HCT116 (cell line): ENCODE results near the gene RAB11FIP2. TPM values are rescaled to one million over a fixed set of nuclear protein-coding genes. Genes with fewer than 3 reads are reported as not detected.

Experiments
- ATAC-seq: fragments of 200-7000 bp; cut with Tn5 transposase; 2 replicates; pipeline ENCODE4 v1.9.1; 2020; ENCODE audit warnings: mild to moderate bottlenecking, moderate library complexity
- BruUV-seq: library from RNA; stranded (reverse); fragments of 400-500 nt; replicated peaks from 2 replicates; lab custom pipeline; 2021; lab: Mats Ljungman, UMichigan
- CTCF ChIA-PET: fragments of 300-600 bp; sonication (Branson Sonifier 250); formaldehyde crosslinking; loops from one replicate; lab custom pipeline; 2021; ENCODE audit warnings: antibody characterized with exemption; lab: Charles Lee
- POLR2A ChIA-PET: fragments of 300-600, 350-600 bp; sonication (Branson Sonifier 250); formaldehyde crosslinking; loops from one replicate; lab custom pipeline; 2021; ENCODE audit warnings: antibody characterized with exemption; lab: Charles Lee
- RAD21 ChIA-PET, 2 experiments: fragments of 300-600 bp; sonication (Branson Sonifier 250); formaldehyde crosslinking; loops; one replicate each; lab custom pipeline; 2023; ENCODE audit warnings: low total read pairs in 2 of 2; ENCODE audit not compliant: uncharacterized antibody in 2 of 2, unreplicated experiment in 2 of 2, low non-redundant PET in 1 of 2; lab: Charles Lee
- DNase-seq: peaks from one replicate; pipeline ENCODE4 v3.0.0-alpha.2; 2010; ENCODE audit warnings: low read depth, low spot score
- H2AFZ ChIP-seq: fragments of 200-600 bp; shearing (Covaris generic), sonication (generic); 2 replicates; pipeline ENCODE4 v1.6.1; 2017; ENCODE audit warnings: low read depth, mixed run types, mixed read lengths, antibody characterized with exemption, low read length; ENCODE audit not compliant: poor library complexity, severe bottlenecking
- H3K27ac ChIP-seq: 2 replicates; pipeline ENCODE4 v1.5.1; 2012; ENCODE audit warnings: low read depth, low read length
- H3K27me3 ChIP-seq: fragments of 200-600 bp; sonication (generic); 2 replicates; pipeline ENCODE4 v1.6.1; 2016; ENCODE audit warnings: mixed run types, low read length, mixed read lengths; ENCODE audit not compliant: insufficient read depth
- H3K36me3 ChIP-seq, 2 experiments: fragments of 200-500 bp in 1 of 2; fragments of 200-600 bp in 1 of 2; sonication (Bioruptor generic) in 1 of 2; sonication (generic) in 1 of 2; 2 replicates each; pipeline versions ENCODE4 v1.5.1 to v1.6.1; 2014 to 2016; ENCODE audit warnings: low read length in 2 of 2, inconsistent platforms in 1 of 2, mixed read lengths in 1 of 2, mixed run types in 1 of 2; ENCODE audit not compliant: insufficient read depth in 2 of 2, control insufficient read depth in 1 of 2
- H3K4me1 ChIP-seq, 2 experiments: fragments of 200-600 bp in 1 of 2; sonication (generic) in 1 of 2; 2 replicates each; pipeline versions ENCODE4 v1.5.1 to v1.6.1; 2012 to 2017; ENCODE audit warnings: low read length in 2 of 2, inconsistent platforms in 1 of 2, mild to moderate bottlenecking in 1 of 2, mixed read lengths in 1 of 2, mixed run types in 1 of 2, moderate library complexity in 1 of 2; ENCODE audit not compliant: insufficient read depth in 2 of 2, control insufficient read depth in 1 of 2
- H3K4me2 ChIP-seq: fragments of 200-600 bp; sonication (generic); 2 replicates; pipeline ENCODE4 v1.6.1; 2017; ENCODE audit warnings: mixed run types, low read length, mixed read lengths
- H3K4me3 ChIP-seq, 2 experiments: fragments of 200-600 bp in 1 of 2; sonication (generic) in 1 of 2; replicated peaks in 1 of 2; 2 replicates each; pipeline ENCODE4 v1.5.1; 2011 to 2016; ENCODE audit warnings: low read length in 2 of 2, control low read depth in 1 of 2, low read depth in 1 of 2, mild to moderate bottlenecking in 1 of 2, mixed read lengths in 1 of 2, mixed run types in 1 of 2
- H3K79me2 ChIP-seq: fragments of 200-600 bp; sonication (generic); 2 replicates; pipeline ENCODE4 v1.6.1; 2017; ENCODE audit warnings: mild to moderate bottlenecking, mixed run types, low read length, moderate library complexity, mixed read lengths; ENCODE audit not compliant: insufficient read depth
- H3K9ac ChIP-seq: fragments of 200-600 bp; sonication (generic); 2 replicates; pipeline ENCODE4 v1.6.1; 2016; ENCODE audit warnings: low read length, mixed read lengths
- H3K9me2 ChIP-seq: fragments of 200-600 bp; sonication (generic), shearing (Covaris generic); 2 replicates; pipeline ENCODE4 v1.6.1; 2017; ENCODE audit warnings: mixed run types, mild to moderate bottlenecking, moderate library complexity; ENCODE audit not compliant: insufficient read depth
- H3K9me3 ChIP-seq, 2 experiments: fragments of 200-500 bp in 1 of 2; fragments of 200-600 bp in 1 of 2; sonication (Bioruptor generic) in 1 of 2; sonication (generic) in 1 of 2; 2 replicates each; pipeline ENCODE4 v1.6.1; 2014 to 2017; ENCODE audit warnings: low read length in 2 of 2, mixed read lengths in 2 of 2, inconsistent platforms in 1 of 2, low read depth in 1 of 2, mild to moderate bottlenecking in 1 of 2, mixed run types in 1 of 2, moderate library complexity in 1 of 2; ENCODE audit not compliant: control insufficient read depth in 1 of 2, insufficient read depth in 1 of 2
- H4K20me1 ChIP-seq: fragments of 200-600 bp; sonication (generic), shearing (Covaris generic); 2 replicates; pipeline ENCODE4 v1.6.1; 2017; ENCODE audit warnings: mixed run types, mild to moderate bottlenecking, moderate library complexity; ENCODE audit not compliant: insufficient read depth
- CEBPB ChIP-seq: IDR thresholded peaks from 2 replicates; pipeline ENCODE4 v1.6.1; 2012; ENCODE audit warnings: low read depth
- EGR1 ChIP-seq: IDR thresholded peaks from 2 replicates; pipeline ENCODE4 v1.6.1; 2012; ENCODE audit warnings: low read depth
- ELF1 ChIP-seq: IDR thresholded peaks from 2 replicates; pipeline ENCODE4 v1.6.1; 2012; ENCODE audit warnings: low read depth, borderline replicate concordance
- EZH2 ChIP-seq: fragments of 200-600 bp; sonication (generic); IDR thresholded peaks from 2 replicates; pipeline ENCODE4 v1.6.1; 2017; ENCODE audit warnings: antibody characterized with exemption, mixed run types
- FOSL1 ChIP-seq: IDR thresholded peaks from 2 replicates; pipeline ENCODE4 v1.6.1; 2012; ENCODE audit warnings: low read depth
- MAX ChIP-seq: IDR thresholded peaks from 2 replicates; pipeline ENCODE4 v1.6.1; 2012
- POLR2AphosphoS5 ChIP-seq: IDR thresholded peaks from 2 replicates; pipeline ENCODE4 v1.6.1; 2011; ENCODE audit warnings: mild to moderate bottlenecking, low read depth, low read length, moderate library complexity
- RAD21 ChIP-seq: IDR thresholded peaks from 2 replicates; pipeline ENCODE4 v1.6.1; 2012; ENCODE audit warnings: low read depth, mild to moderate bottlenecking
- REST ChIP-seq: IDR thresholded peaks from 2 replicates; pipeline ENCODE4 v1.6.1; 2012; ENCODE audit warnings: low read depth
- SIN3A ChIP-seq: IDR thresholded peaks from 2 replicates; pipeline ENCODE4 v1.6.1; 2012; ENCODE audit warnings: low read depth
- SP1 ChIP-seq: IDR thresholded peaks from 2 replicates; pipeline ENCODE4 v1.6.1; 2012; ENCODE audit warnings: low read depth
- SRF ChIP-seq: IDR thresholded peaks from 2 replicates; pipeline ENCODE4 v1.6.1; 2012; ENCODE audit warnings: low read depth
- TCF7L2 ChIP-seq: IDR thresholded peaks from 2 replicates; pipeline ENCODE4 v1.7.0; 2011; ENCODE audit warnings: borderline replicate concordance, inconsistent platforms; ENCODE audit not compliant: insufficient read depth, insufficient read length; ENCODE audit errors: extremely low read depth
- ZBTB33 ChIP-seq: IDR thresholded peaks from 2 replicates; pipeline ENCODE4 v1.6.1; 2011; ENCODE audit warnings: mild to moderate bottlenecking, low read length, moderate library complexity; ENCODE audit not compliant: insufficient replicate concordance; ENCODE audit errors: extremely low read depth
- intact Hi-C: fragments of 100-400 bp; cut with micrococcal nuclease; formaldehyde crosslinking; loops from 2 replicates; pipeline ENCODE4 v1.10.0; 2022
- total RNA-seq: library from RNA; stranded (reverse); gene quantifications from one replicate; pipeline ENCODE4 v1.2.1, GENCODE V29; 2021; ENCODE audit not compliant: unreplicated experiment

Gene RAB11FIP2
- total RNA-seq, 1 experiment from 2014 or later: 16.8 TPM

DNA sequence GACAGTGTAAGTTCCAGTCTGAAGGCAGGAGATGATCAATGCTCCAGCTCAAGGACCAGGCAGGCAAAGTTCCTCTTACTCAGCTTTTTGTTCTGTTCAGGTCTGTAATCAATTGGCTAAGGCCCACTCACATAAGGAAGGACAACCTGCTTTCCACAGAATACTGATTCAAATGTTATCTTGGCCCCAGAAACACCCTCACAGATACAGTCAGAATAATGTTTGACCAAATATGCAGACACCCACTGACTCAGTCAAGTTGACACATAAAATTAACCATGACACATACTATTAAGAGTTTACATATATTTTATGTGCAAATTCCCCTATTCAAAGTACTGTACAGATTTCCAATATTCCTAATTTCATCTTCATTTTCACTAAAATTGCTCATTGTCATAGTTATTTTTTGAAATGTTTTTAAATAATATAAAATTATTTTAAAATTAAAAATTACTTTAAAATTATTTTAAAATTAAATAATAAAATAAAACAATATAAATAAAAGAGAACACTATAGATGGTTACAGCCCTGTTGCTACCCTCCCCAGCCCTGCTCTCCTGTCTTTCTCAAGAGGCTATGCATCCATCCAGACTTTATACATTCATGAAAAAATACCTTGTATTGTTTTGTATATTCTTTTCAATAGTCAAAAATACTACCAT is 59.4 kb downstream of the RAB11FIP2 start:
- no peak overlapping the region for H3K9ac ChIP-seq
- H2AFZ ChIP-seq: no peak overlapping the region
- no peaks in the 10 kb centered on the region for H4K20me1 ChIP-seq
- no peak overlapping the region for H3K4me2 ChIP-seq
- intact Hi-C loops: no loop called here
- no peak overlapping the region for H3K27ac ChIP-seq
- H3K36me3 ChIP-seq: no peaks in the 10 kb centered on the region
- RAD21 ChIA-PET: no interaction called here
- no peak for TF ChIP-seq ZBTB33
- H3K4me1 ChIP-seq: no peaks in the 10 kb centered on the region
- no peak for ATAC-seq
- POLR2A ChIA-PET: no interaction called here
- no peaks in the 10 kb centered on the region for H3K9me2 ChIP-seq
- H3K27me3 ChIP-seq: no peaks in the 10 kb centered on the region
- no peaks in the 10 kb centered on the region for H3K9me3 ChIP-seq
- CTCF ChIA-PET: no interaction called here
- no peaks in the 10 kb centered on the region for H3K79me2 ChIP-seq
- no TSS peak for BruUV-seq
- H3K4me3 ChIP-seq: no peak overlapping the region
- no peak for DNase-seq

DNA sequence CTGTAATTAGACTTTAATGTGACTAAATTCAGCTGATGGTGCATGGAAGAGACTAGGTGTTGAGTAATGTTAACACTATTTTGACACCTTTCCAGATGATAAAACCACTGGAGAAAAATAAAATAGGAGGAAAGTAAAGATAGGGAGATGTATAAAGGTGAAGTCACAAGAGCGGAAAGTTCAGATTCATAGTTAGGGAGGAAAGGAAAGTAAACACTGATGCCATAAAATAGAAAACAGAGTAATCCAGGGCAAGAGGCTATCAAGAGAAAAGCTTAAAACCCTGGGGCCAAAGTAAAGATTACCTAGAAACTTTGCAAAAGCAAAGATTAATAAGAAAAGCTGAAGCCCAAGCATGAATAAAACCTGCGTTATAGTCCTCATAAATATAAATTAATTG is 62.8 kb downstream of the RAB11FIP2 start:
- H3K9me2 ChIP-seq: no peaks in the 10 kb centered on the region
- no TSS peak for BruUV-seq
- no peak for ATAC-seq
- TF ChIP-seq SRF: no peak
- no peak for TF ChIP-seq RAD21
- TF ChIP-seq FOSL1: no peak
- no peak for TF ChIP-seq MAX
- TF ChIP-seq REST: no peak
- no peak for TF ChIP-seq POLR2AphosphoS5
- TF ChIP-seq CEBPB: no peak
- no peak for TF ChIP-seq SIN3A
- no peak for TF ChIP-seq EZH2
- no peak for TF ChIP-seq EGR1
- no peak for TF ChIP-seq SP1
- TF ChIP-seq ELF1: no peak
- no peak for TF ChIP-seq TCF7L2

More for the DNA sequence above, 62.8 kb downstream of the RAB11FIP2 start:
- Histone ChIP-seq H3K4me1 (no peaks in the 10 kb centered on the region), H3K27ac (no peak overlapping the region), H3K9me3 (no peaks in the 10 kb centered on the region), H3K9ac (no peak overlapping the region), H3K79me2 (no peaks in the 10 kb centered on the region), H2AFZ (no peak overlapping the region), H3K27me3 (no peaks in the 10 kb centered on the region), H3K4me3 (no peak overlapping the region), H4K20me1 (no peaks in the 10 kb centered on the region), H3K36me3 (no peaks in the 10 kb centered on the region), H3K4me2 (no peak overlapping the region)
- ChIA-PET RAD21 (no interaction called here), CTCF (no interaction called here), POLR2A (no interaction called here)
- DNase-seq: no peak
- intact Hi-C loops: no loop called here
